ENCODE measurements around the gene ITGA11. TPM values are rescaled to one million over a fixed set of nuclear protein-coding genes. Genes with fewer than 3 reads are reported as not detected.

The ITGA11 gene
- total and polyA plus RNA-seq, 2 donors (not counting 1 experiment from before 2014, with no cell fraction given), result not detected

DNA sequence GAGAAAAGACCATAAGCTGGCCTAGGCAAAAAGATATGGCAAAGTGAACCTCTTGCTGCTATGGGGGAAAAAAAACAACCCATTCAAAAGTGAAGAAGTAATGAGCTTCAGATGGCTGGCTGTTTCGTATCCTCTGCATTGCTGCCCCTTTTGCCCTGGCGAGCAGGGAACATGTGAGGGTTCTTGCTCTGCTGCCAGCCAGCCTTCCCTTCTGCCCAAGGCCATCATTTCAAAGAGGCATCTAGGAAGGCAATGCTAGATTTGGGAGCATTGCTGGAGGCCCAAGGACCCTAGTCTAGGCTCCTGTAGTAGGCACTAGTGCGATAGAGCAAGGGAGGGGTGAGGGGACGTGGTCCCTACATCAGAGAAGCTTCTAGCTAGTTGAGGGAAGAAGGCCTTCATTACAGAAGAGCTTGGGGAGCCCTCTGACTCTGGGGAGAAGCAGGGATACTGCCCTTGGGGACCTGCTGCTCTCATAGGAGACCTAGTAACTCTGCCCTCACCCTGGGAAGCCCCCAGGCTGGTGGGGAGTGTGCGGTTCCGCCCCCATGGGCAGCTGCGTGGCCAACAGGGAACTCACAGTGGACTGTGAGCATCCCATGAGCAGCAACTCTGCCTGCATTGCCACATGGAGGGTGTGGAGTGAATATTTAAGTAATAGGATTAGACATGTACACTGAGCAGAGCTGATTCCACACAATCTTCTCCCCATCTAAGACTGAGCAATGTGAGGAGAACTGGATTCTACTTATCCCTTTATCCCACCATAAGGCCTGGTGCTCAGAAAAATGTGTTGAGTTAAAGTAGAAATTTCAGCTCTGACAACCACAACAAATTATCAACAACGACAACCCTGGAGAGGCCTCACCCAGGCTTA is 21.3 kb downstream of the ITGA11 start:
- intact Hi-C loops (cut with micrococcal nuclease), result no loop called here
- H3K27me3 Mint-ChIP-seq, result peaks cover 9% of the 10 kb centered on the region
- H3K27ac Mint-ChIP-seq, result no peak overlapping the region
- H3K4me1 Mint-ChIP-seq, result no peaks in the 10 kb centered on the region
- no peaks in the 10 kb centered on the region for H3K79me2 ChIP-seq (ENCODE audit: control insufficient read depth, insufficient read depth, low read length)
- H3K9ac ChIP-seq (ENCODE audit: low read length), result no peak overlapping the region
- POLR2A ChIA-PET, result no interaction called here
- no peak overlapping the region for H2AFZ ChIP-seq (ENCODE audit: insufficient read depth, low read depth, low read length, poor library complexity, severe bottlenecking)
- no peak for ATAC-seq (ENCODE audit: low read depth)
- no peaks in the 10 kb centered on the region for H3K4me1 ChIP-seq (ENCODE audit: control insufficient read depth in 2 of 2, insufficient read depth in 2 of 2, low read length in 2 of 2)
- WGBS (ENCODE audit: insufficient coverage), result 93% methylated on average over 5 of the region's 8 CpGs
- no peaks in the 10 kb centered on the region for H3K27me3 ChIP-seq (replicated peaks in 1 of 4; ENCODE audit: control extremely low read depth in 1 of 4, control insufficient read depth in 3 of 4, insufficient read depth in 4 of 4, low read length in 3 of 4)
- no peak overlapping the region for H3K4me2 ChIP-seq (replicated peaks; ENCODE audit: low read depth, low read length, poor library complexity, severe bottlenecking)
- H3K9me3 ChIP-seq (ENCODE audit: control extremely low read depth in 1 of 3, control insufficient read depth in 2 of 3, insufficient read depth in 1 of 3, low read length in 2 of 3), result no peaks in the 10 kb centered on the region
- no peak for TF ChIP-seq EZH2 (IDR thresholded peaks at IDR 0.05; ENCODE audit: borderline replicate concordance, insufficient read depth, low read depth, low read length, poor library complexity, severe bottlenecking)
- TF ChIP-seq, protein P1, sequence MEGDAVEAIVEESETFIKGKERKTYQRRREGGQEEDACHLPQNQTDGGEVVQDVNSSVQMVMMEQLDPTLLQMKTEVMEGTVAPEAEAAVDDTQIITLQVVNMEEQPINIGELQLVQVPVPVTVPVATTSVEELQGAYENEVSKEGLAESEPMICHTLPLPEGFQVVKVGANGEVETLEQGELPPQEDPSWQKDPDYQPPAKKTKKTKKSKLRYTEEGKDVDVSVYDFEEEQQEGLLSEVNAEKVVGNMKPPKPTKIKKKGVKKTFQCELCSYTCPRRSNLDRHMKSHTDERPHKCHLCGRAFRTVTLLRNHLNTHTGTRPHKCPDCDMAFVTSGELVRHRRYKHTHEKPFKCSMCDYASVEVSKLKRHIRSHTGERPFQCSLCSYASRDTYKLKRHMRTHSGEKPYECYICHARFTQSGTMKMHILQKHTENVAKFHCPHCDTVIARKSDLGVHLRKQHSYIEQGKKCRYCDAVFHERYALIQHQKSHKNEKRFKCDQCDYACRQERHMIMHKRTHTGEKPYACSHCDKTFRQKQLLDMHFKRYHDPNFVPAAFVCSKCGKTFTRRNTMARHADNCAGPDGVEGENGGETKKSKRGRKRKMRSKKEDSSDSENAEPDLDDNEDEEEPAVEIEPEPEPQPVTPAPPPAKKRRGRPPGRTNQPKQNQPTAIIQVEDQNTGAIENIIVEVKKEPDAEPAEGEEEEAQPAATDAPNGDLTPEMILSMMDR (IDR thresholded peaks at IDR 0.05), result no peak
- H3K27ac ChIP-seq (ENCODE audit: low read length in 2 of 2), result no peak overlapping the region
- no peaks in the 10 kb centered on the region for H3K9me3 Mint-ChIP-seq (ENCODE audit: insufficient read depth)
- CTCF ChIA-PET, result no interaction called here
- H4K20me1 ChIP-seq (ENCODE audit: control insufficient read depth, insufficient read depth, low read length, poor library complexity, severe bottlenecking), result no peaks in the 10 kb centered on the region
- H3K4me3 ChIP-seq (ENCODE audit: control extremely low read depth in 1 of 5, extremely low read depth in 1 of 5, insufficient read depth in 1 of 5, low read depth in 2 of 5, low read length in 4 of 5), result no peak overlapping the region
- H3K4me3 Mint-ChIP-seq, result no peak overlapping the region
- DNase-seq, result no peak
- no peaks in the 10 kb centered on the region for H3K36me3 ChIP-seq (replicated peaks in 1 of 2; ENCODE audit: control extremely low read depth in 1 of 2, control insufficient read depth in 1 of 2, extremely low read depth in 1 of 2, insufficient read depth in 2 of 2, low read length in 1 of 2)

DNA sequence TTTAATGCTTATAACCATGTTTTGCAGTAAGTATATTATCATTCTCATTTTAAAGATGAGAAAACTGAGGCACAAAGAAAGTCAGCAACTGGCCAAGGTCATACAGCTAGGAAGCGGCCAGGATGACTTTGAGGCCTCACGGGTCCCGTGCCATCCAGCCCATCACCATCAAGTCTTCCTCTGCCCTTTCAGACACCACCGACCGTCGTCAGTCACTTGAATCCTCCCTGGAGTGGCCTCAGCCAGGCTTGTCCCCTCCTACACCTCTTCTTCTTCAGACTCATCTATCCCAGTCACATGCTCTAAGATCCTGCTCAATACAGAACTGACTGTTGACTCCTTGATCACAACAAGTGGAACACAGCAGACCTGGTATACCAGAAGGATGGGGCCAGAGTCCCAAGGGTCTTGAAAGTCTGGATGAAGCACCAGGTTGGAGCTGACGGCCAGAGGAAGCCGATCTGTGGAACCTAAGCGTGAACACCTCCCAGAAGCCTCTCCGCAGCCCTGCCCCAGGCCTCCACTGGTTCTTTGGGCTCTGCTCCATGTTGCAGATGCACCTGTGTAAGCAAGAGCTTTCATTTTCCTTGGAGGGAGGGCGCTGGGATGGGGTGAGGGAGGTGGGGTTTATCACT is 22.1 kb downstream of the ITGA11 start:
- Histone ChIP-seq H3K4me3 (ENCODE audit: control extremely low read depth in 1 of 5, extremely low read depth in 1 of 5, insufficient read depth in 1 of 5, low read depth in 2 of 5, low read length in 4 of 5) (no peak overlapping the region), H3K4me1 (ENCODE audit: control insufficient read depth in 2 of 2, insufficient read depth in 2 of 2, low read length in 2 of 2) (no peaks in the 10 kb centered on the region), H3K36me3 (replicated peaks in 1 of 2; ENCODE audit: control extremely low read depth in 1 of 2, control insufficient read depth in 1 of 2, extremely low read depth in 1 of 2, insufficient read depth in 2 of 2, low read length in 1 of 2) (no peaks in the 10 kb centered on the region), H3K79me2 (ENCODE audit: control insufficient read depth, insufficient read depth, low read length) (no peaks in the 10 kb centered on the region), H3K9me3 (ENCODE audit: control extremely low read depth in 1 of 3, control insufficient read depth in 2 of 3, insufficient read depth in 1 of 3, low read length in 2 of 3) (no peaks in the 10 kb centered on the region), H3K4me2 (replicated peaks; ENCODE audit: low read depth, low read length, poor library complexity, severe bottlenecking) (no peak overlapping the region), H3K27ac (ENCODE audit: low read length in 2 of 2) (no peak overlapping the region), H2AFZ (ENCODE audit: insufficient read depth, low read depth, low read length, poor library complexity, severe bottlenecking) (no peak overlapping the region), H4K20me1 (ENCODE audit: control insufficient read depth, insufficient read depth, low read length, poor library complexity, severe bottlenecking) (no peaks in the 10 kb centered on the region), H3K9ac (ENCODE audit: low read length) (no peak overlapping the region), H3K27me3 (replicated peaks in 1 of 4; ENCODE audit: control extremely low read depth in 1 of 4, control insufficient read depth in 3 of 4, insufficient read depth in 4 of 4, low read length in 3 of 4) (no peaks in the 10 kb centered on the region)
- no peak for DNase-seq
- ATAC-seq (ENCODE audit: low read depth), result no peak
- ChIA-PET CTCF (no interaction called here), POLR2A (no interaction called here)
- Mint-ChIP-seq H3K4me3 (no peak overlapping the region), H3K27me3 (peaks cover 9% of the 10 kb centered on the region), H3K4me1 (no peaks in the 10 kb centered on the region), H3K9me3 (ENCODE audit: insufficient read depth) (no peaks in the 10 kb centered on the region), H3K27ac (no peak overlapping the region)
- TF ChIP-seq, protein P1 (IDR thresholded peaks at IDR 0.05), result no peak
- TF ChIP-seq EZH2 (IDR thresholded peaks at IDR 0.05; ENCODE audit: borderline replicate concordance, insufficient read depth, low read depth, low read length, poor library complexity, severe bottlenecking), result no peak
- 95% methylated on average over 10 of the region's 11 CpGs for WGBS (ENCODE audit: insufficient coverage)
- intact Hi-C loops (cut with micrococcal nuclease), result no loop called here
